ENCODE data around the gene DVL3. TPM values are rescaled to one million over a fixed set of nuclear protein-coding genes. Genes with fewer than 3 reads are reported as not detected.

The DVL3 gene
- total RNA-seq, 2 donors from 2014 or later, result 50.5 to 102 TPM

- DNase-seq (ENCODE audit: low spot score), result no peak
- no peak for ATAC-seq (ENCODE audit: insufficient number of reproducible peaks, low FRiP score, low read depth)
- no peak for TF ChIP-seq CTCF (IDR thresholded peaks at IDR 0.05)
Measured at GRCh38 chr3:184135911-184136260, 19.3 kb upstream of the DVL3 start.

GRCh38 chr3:184140436-184140835, 14.7 kb upstream of the DVL3 start:
- no peaks in the 10 kb centered on the region for H3K9me3 ChIP-seq
- no peak overlapping the region for H3K4me3 ChIP-seq
- H3K27me3 ChIP-seq (replicated peaks; ENCODE audit: insufficient read depth), result no peaks in the 10 kb centered on the region
- H3K27ac ChIP-seq, result no peak overlapping the region
- no peak for ATAC-seq (ENCODE audit: insufficient number of reproducible peaks, low FRiP score, low read depth)
- no peak for TF ChIP-seq CTCF (IDR thresholded peaks at IDR 0.05)
- no peak for DNase-seq (ENCODE audit: low spot score)
- peaks cover 9 to 14% of the 10 kb centered on the region in 2 donors for H3K4me1 ChIP-seq (ENCODE audit: control insufficient read depth in 1 of 2, low read depth in 2 of 2)
- H3K36me3 ChIP-seq, result peaks cover 58% of the 10 kb centered on the region

More at GRCh38 chr3:184135911-184136260, 19.3 kb upstream of the DVL3 start:
- H3K4me1 ChIP-seq (ENCODE audit: control insufficient read depth in 1 of 2, low read depth in 2 of 2), result peaks cover 13 to 14% of the 10 kb centered on the region in 2 donors
- no peaks in the 10 kb centered on the region for H3K27me3 ChIP-seq (replicated peaks; ENCODE audit: insufficient read depth)
- H3K9me3 ChIP-seq, result no peaks in the 10 kb centered on the region
- H3K27ac ChIP-seq, result peak overlapping the region; percentile 87 to 90
- peak overlapping the region; percentile 83 for H3K4me3 ChIP-seq
- peaks cover 15% of the 10 kb centered on the region for H3K36me3 ChIP-seq

- no peak for TF ChIP-seq CTCF (IDR thresholded peaks at IDR 0.05)
- Histone ChIP-seq H3K4me3 (no peak overlapping the region), H3K36me3 (peaks cover 66% of the 10 kb centered on the region), H3K27ac (no peak overlapping the region), H3K27me3 (replicated peaks; ENCODE audit: insufficient read depth) (no peaks in the 10 kb centered on the region), H3K4me1 (ENCODE audit: control insufficient read depth in 1 of 2, low read depth in 2 of 2) (peaks cover 0 to under 1% of the 10 kb centered on the region in 2 donors), H3K9me3 (no peaks in the 10 kb centered on the region)
- ATAC-seq (ENCODE audit: insufficient number of reproducible peaks, low FRiP score, low read depth), result no peak
- no peak for DNase-seq (ENCODE audit: low spot score)
Measured at GRCh38 chr3:184142199-184142598, 13.0 kb upstream of the DVL3 start.

GRCh38 chr3:184143327-184143726, 11.8 kb upstream of the DVL3 start:
- Histone ChIP-seq H3K27me3 (replicated peaks; ENCODE audit: insufficient read depth) (no peaks in the 10 kb centered on the region), H3K36me3 (peaks cover 66% of the 10 kb centered on the region), H3K4me1 (ENCODE audit: control insufficient read depth in 1 of 2, low read depth in 2 of 2) (no peaks in the 10 kb centered on the region), H3K4me3 (no peak overlapping the region), H3K27ac (no peak overlapping the region), H3K9me3 (no peaks in the 10 kb centered on the region)
- no peak for ATAC-seq (ENCODE audit: insufficient number of reproducible peaks, low FRiP score, low read depth)
- TF ChIP-seq CTCF (IDR thresholded peaks at IDR 0.05), result no peak
- DNase-seq (ENCODE audit: low spot score), result no peak

- Histone ChIP-seq H3K4me3 (no peak overlapping the region), H3K36me3 (peaks cover 59% of the 10 kb centered on the region), H3K27ac (no peak overlapping the region), H3K9me3 (no peaks in the 10 kb centered on the region), H3K4me1 (ENCODE audit: control insufficient read depth in 1 of 2, low read depth in 2 of 2) (no peaks in the 10 kb centered on the region), H3K27me3 (replicated peaks; ENCODE audit: insufficient read depth) (no peaks in the 10 kb centered on the region)
- no peak for TF ChIP-seq CTCF (IDR thresholded peaks at IDR 0.05)
- no peak for ATAC-seq (ENCODE audit: insufficient number of reproducible peaks, low FRiP score, low read depth)
- no peak for DNase-seq (ENCODE audit: low spot score)
Measured at GRCh38 chr3:184144505-184144904, 10.7 kb upstream of the DVL3 start.

Measured in thoracic aorta (tissue), 2 donors.